HG02943 (cell line): ENCODE measurements around the gene RIIAD1.
"Not testable (repeated sequence)": the region's sequence is repeated elsewhere in the genome, so short reads cannot be mapped to it uniquely, and the experiment has no call there.

Experiments
- ATAC-seq: cut with Tn5 transposase; IDR thresholded peaks from one replicate; pipeline ENCODE4 v1.9.1; 2021; ENCODE audit warnings: mild to moderate bottlenecking, low read depth, moderate library complexity; ENCODE audit not compliant: unreplicated experiment

RIIAD1 gene

GRCh38 chr1:151729966-151730291 is 8.6 kb downstream of the RIIAD1 start:
- ATAC-seq = no peak

- ATAC-seq = no peak
Observed at GRCh38 chr1:151733126-151733525, 11.8 kb downstream of the RIIAD1 start.

- not testable (repeated sequence) for ATAC-seq
Observed at GRCh38 chr1:151733995-151734394, 12.7 kb downstream of the RIIAD1 start.

- no peak for ATAC-seq
Observed at GRCh38 chr1:151737026-151737425, 15.7 kb downstream of the RIIAD1 start.

GRCh38 chr1:151737479-151737878 is 16.2 kb downstream of the RIIAD1 start:
- ATAC-seq = no peak

GRCh38 chr1:151739590-151740355 is 18.5 kb downstream of the RIIAD1 start:
- ATAC-seq = no peak

- ATAC-seq = no peak
Observed at GRCh38 chr1:151741516-151741915, 20.2 kb downstream of the RIIAD1 start.

- ATAC-seq = no peak
Observed at GRCh38 chr1:151756291-151756690, 35.0 kb downstream of the RIIAD1 start.

- no peak for ATAC-seq
Observed at GRCh38 chr1:151759241-151759640, 37.9 kb downstream of the RIIAD1 start.

- ATAC-seq = no peak
Observed at GRCh38 chr1:151760597-151761385, 39.5 kb downstream of the RIIAD1 start.

GRCh38 chr1:151762941-151763921 is 41.9 kb downstream of the RIIAD1 start, which contains the start of gene MRPL9:
TSS of gene MRPL9 (minus strand) at chr1:151763496. CDS start at chr1:151763479, 17 bp downstream.
- peak; percentile 93 for ATAC-seq

- ATAC-seq = no peak
Observed at GRCh38 chr1:151763990-151764389, 42.7 kb downstream of the RIIAD1 start.

- not testable (repeated sequence) for ATAC-seq
Observed at GRCh38 chr1:151768351-151769066, 47.2 kb downstream of the RIIAD1 start.

- not testable (repeated sequence) for ATAC-seq
Observed at GRCh38 chr1:151769270-151769669, 47.9 kb downstream of the RIIAD1 start.

- no peak for ATAC-seq
Observed at GRCh38 chr1:151773702-151774101, 52.4 kb downstream of the RIIAD1 start.

GRCh38 chr1:151774256-151774922 is 53.1 kb downstream of the RIIAD1 start:
- ATAC-seq = no peak

- ATAC-seq = no peak
Observed at GRCh38 chr1:151775894-151776664, 54.8 kb downstream of the RIIAD1 start.

- ATAC-seq = no peak
Observed at GRCh38 chr1:151776665-151777062, 55.3 kb downstream of the RIIAD1 start.

- no peak for ATAC-seq
Observed at GRCh38 chr1:151777317-151777716, 56.0 kb downstream of the RIIAD1 start.
